ENCODE data around the gene LSAMP. TPM values are rescaled to one million over a fixed set of nuclear protein-coding genes. Genes with fewer than 3 reads are reported as not detected.

Gene LSAMP
- total and polyA plus RNA-seq, 2 of the 8 experiments (the other 6 are each of a cell fraction or from before 2014, with no cell fraction given) = 1.8 to 5.7 TPM

- TF ChIP-seq CHD2 (IDR thresholded peaks at IDR 0.05; ENCODE audit: low read length) = no peak
Measured at GRCh38 chr3:116057400-116058006, 387.8 kb downstream of the LSAMP start (continued).

All from H1 (cell line).